Measurements from ENCODE around the gene FBXW2.

DNA sequence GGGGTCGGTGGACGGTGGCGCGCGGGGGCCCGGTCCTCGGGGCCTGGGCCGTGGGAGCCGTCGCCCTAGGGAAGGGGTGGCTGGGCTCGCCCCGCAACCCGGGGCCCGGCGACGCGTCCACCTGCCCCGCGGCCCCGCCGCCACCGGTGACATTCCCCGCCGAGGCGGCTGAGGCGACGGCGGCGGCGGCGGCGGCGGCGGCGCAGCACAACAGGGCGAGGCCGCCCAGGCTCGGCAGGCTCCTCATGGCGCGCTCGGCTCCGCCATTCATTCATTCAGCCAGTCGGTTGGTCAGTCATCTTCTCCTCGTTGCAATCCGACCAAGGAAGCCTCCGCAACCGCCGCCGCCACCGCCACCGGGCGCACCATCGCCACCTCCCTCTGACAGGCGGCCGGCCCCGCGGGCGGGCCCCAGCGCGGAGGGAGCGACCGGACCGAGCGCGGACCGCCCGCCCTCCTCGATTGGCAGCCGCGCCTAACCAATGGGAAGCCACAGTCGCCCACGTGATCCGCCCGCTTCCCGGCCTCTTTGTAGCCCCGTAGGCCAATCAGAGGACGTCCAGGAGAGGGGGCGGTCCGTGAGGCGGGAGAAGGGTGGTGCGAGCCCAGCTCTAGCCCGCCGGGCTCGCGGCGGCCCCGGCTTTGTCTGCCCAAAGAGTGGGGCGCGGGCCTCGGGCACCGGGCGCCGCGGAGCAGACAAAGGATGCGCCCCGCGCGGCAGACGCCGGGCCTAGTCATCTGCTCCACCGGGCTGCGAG lies 78.9 kb downstream of the FBXW2 start, which contains the start of gene MEGF9:
- TF ChIP-seq, protein P1, sequence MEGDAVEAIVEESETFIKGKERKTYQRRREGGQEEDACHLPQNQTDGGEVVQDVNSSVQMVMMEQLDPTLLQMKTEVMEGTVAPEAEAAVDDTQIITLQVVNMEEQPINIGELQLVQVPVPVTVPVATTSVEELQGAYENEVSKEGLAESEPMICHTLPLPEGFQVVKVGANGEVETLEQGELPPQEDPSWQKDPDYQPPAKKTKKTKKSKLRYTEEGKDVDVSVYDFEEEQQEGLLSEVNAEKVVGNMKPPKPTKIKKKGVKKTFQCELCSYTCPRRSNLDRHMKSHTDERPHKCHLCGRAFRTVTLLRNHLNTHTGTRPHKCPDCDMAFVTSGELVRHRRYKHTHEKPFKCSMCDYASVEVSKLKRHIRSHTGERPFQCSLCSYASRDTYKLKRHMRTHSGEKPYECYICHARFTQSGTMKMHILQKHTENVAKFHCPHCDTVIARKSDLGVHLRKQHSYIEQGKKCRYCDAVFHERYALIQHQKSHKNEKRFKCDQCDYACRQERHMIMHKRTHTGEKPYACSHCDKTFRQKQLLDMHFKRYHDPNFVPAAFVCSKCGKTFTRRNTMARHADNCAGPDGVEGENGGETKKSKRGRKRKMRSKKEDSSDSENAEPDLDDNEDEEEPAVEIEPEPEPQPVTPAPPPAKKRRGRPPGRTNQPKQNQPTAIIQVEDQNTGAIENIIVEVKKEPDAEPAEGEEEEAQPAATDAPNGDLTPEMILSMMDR (IDR thresholded peaks at IDR 0.05; ENCODE audit: low read depth, low read length) = no peak
- no peak for TF ChIP-seq EZH2phosphoT487 (IDR thresholded peaks at IDR 0.05; ENCODE audit: low read depth)
